Ishikawa (cell line): Measurements from ENCODE around the gene OSGIN1.

Source experiments
- CEBPB ChIP-seq: IDR thresholded peaks from 2 replicates; pipeline ENCODE4 v1.6.1; 2012
- CREB1 ChIP-seq: IDR thresholded peaks from 2 replicates; pipeline ENCODE4 v1.6.1; 2012; ENCODE audit warnings: low read depth
- EGR1 ChIP-seq: IDR thresholded peaks from 2 replicates; pipeline ENCODE4 v1.6.1; 2012
- EP300 ChIP-seq: IDR thresholded peaks from 2 replicates; pipeline ENCODE4 v1.6.1; 2012; ENCODE audit warnings: borderline replicate concordance
- FOXM1 ChIP-seq: IDR thresholded peaks from 2 replicates; pipeline ENCODE4 v1.6.1; 2012; ENCODE audit warnings: low read depth, borderline replicate concordance
- NFIC ChIP-seq: IDR thresholded peaks from 2 replicates; pipeline ENCODE4 v1.6.1; 2012
- RAD21 ChIP-seq: IDR thresholded peaks from 2 replicates; pipeline ENCODE4 v1.6.1; 2012; ENCODE audit warnings: low read depth
- REST ChIP-seq: IDR thresholded peaks from 2 replicates; pipeline ENCODE4 v1.6.1; 2012; ENCODE audit warnings: low read depth, mild to moderate bottlenecking
- TAF1 ChIP-seq: IDR thresholded peaks from 2 replicates; pipeline ENCODE4 v1.6.1; 2012; ENCODE audit warnings: low read depth, mild to moderate bottlenecking
- TCF12 ChIP-seq: IDR thresholded peaks from 2 replicates; pipeline ENCODE4 v1.6.1; 2012; ENCODE audit warnings: low read depth
- TEAD4 ChIP-seq: IDR thresholded peaks from 2 replicates; pipeline ENCODE4 v1.6.1; 2012
- YY1 ChIP-seq: IDR thresholded peaks from 2 replicates; pipeline ENCODE4 v1.6.1; 2012; ENCODE audit warnings: low read depth
- ZBTB7A ChIP-seq: IDR thresholded peaks from 2 replicates; pipeline ENCODE4 v1.6.1; 2012; ENCODE audit warnings: low read depth
- TF ChIP-seq, protein P1 (sequence below): IDR thresholded peaks from 2 replicates; pipeline ENCODE4 v1.6.1; 2012
- TF ChIP-seq, protein P2 (sequence below): IDR thresholded peaks from 2 replicates; pipeline ENCODE4 v1.6.1; 2012

Gene OSGIN1

GRCh38 chr16:83935005-83935857 lies 17.8 kb upstream of the OSGIN1 start:
- TF ChIP-seq TAF1 (no peak), FOXM1 (no peak), CEBPB (no peak), ZBTB7A (no peak), CREB1 (no peak), REST (no peak), RAD21 (no peak), EP300 (no peak), TCF12 (no peak), NFIC (no peak), EGR1 (no peak), YY1 (no peak), TEAD4 (no peak)
- TF ChIP-seq, protein P1, sequence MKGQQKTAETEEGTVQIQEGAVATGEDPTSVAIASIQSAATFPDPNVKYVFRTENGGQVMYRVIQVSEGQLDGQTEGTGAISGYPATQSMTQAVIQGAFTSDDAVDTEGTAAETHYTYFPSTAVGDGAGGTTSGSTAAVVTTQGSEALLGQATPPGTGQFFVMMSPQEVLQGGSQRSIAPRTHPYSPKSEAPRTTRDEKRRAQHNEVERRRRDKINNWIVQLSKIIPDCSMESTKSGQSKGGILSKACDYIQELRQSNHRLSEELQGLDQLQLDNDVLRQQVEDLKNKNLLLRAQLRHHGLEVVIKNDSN: no peak
- TF ChIP-seq, protein P2, sequence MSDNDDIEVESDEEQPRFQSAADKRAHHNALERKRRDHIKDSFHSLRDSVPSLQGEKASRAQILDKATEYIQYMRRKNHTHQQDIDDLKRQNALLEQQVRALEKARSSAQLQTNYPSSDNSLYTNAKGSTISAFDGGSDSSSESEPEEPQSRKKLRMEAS: no peak

- TF ChIP-seq YY1 (no peak), EP300 (no peak), EGR1 (no peak), CREB1 (no peak), TCF12 (no peak)
These were observed 17.2 kb upstream of the OSGIN1 start for GRCh38 chr16:83935858-83936255.

DNA sequence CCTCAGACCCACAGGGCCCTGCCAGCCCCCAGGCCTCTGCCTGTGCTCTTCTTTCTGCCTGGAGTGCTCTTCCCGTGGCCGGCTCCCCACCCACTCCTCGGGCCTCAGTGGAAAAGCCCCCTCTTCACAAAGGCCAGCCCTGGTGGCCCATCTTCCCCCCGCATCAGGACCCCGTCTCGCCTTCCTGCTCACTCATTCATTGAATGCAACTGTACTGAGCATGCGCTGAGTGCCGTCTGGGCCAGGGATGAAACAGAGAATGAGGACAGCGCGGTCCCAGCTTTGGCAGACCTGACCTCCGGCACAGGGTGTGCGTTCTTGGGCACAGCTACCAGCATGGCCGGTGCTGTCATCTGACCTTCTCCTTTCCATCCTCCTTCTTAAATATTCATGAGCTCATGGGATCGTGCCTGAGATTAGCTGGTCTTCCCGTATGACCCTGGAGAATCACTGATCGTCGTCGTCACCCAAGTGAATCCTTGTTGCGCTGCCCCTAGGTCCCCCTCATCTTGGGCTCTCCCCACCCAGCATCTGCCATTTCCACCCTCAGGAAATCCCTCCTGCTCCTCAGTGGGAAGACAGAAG lies 16.4 kb upstream of the OSGIN1 start:
- TF ChIP-seq, protein P2: no peak
- TF ChIP-seq RAD21 (no peak), TCF12 (no peak), NFIC (no peak), FOXM1 (no peak), ZBTB7A (no peak), CREB1 (no peak), TAF1 (no peak), CEBPB (no peak), TEAD4 (no peak), EGR1 (no peak)
- TF ChIP-seq, protein P1: no peak

GRCh38 chr16:83937267-83937666 lies 15.8 kb upstream of the OSGIN1 start:
- TF ChIP-seq EGR1 (no peak), REST (no peak), TAF1 (no peak), RAD21 (no peak), FOXM1 (no peak), CEBPB (no peak), TEAD4 (no peak), YY1 (no peak), CREB1 (no peak)
- TF ChIP-seq, protein P1: no peak
- TF ChIP-seq, protein P2: no peak
